Prostate gland (tissue), 2 donors: ENCODE measurements around the gene CPLX3. TPM values are rescaled to one million over a fixed set of nuclear protein-coding genes. Genes with fewer than 3 reads are reported as not detected.
A peak's percentile ranks its signal among the peaks of the same experiment; 100 is the strongest.

Experiments
- DNase-seq: peaks from one replicate; pipeline ENCODE4 v3.0.0-alpha.2; 2019; ENCODE audit warnings: low spot score
- H3K27ac ChIP-seq, 2 donors: fragments of 200-600 bp; sonication (generic); 2 replicates each; pipeline ENCODE4 v1.5.1; 2017 to 2019
- H3K27me3 ChIP-seq: fragments of 200-600 bp; sonication (generic); replicated peaks from 2 replicates; pipeline ENCODE4 v1.5.1; 2019; ENCODE audit not compliant: insufficient read depth
- H3K36me3 ChIP-seq, 2 donors: fragments of 200-600 bp; sonication (generic); 1 replicate in 1 of 2; 2 replicates in 1 of 2; pipeline versions ENCODE4 v1.5.1 to v1.8.1; 2017 to 2019
- H3K4me1 ChIP-seq: fragments of 200-600 bp; sonication (generic); replicated peaks from 2 replicates; pipeline ENCODE4 v1.5.1; 2019
- H3K4me3 ChIP-seq, 2 donors: fragments of 200-600 bp; sonication (generic); 2 replicates each; pipeline ENCODE4 v1.5.1; 2017 to 2019
- H3K9me3 ChIP-seq: fragments of 200-600 bp; sonication (generic); 2 replicates; pipeline ENCODE4 v1.5.1; 2017
- CTCF ChIP-seq, 4 experiments: fragments of 200-600 bp in 2 of 4; fragments of 450-650 bp in 2 of 4; sonication (generic) in 2 of 4; IDR thresholded peaks; 1 replicate in 3 of 4; 2 replicates in 1 of 4; pipeline ENCODE4 v1.5.1; 2016 to 2019; ENCODE audit warnings: antibody characterized with exemption in 4 of 4, mild to moderate bottlenecking in 2 of 4, moderate library complexity in 2 of 4
- POLR2A ChIP-seq: fragments of 450-650 bp; IDR thresholded peaks from one replicate; pipeline ENCODE4 v1.6.1; 2016; ENCODE audit warnings: antibody characterized with exemption, mild to moderate bottlenecking
- POLR2AphosphoS5 ChIP-seq: sonication (generic); formaldehyde crosslinking; IDR thresholded peaks from one replicate; pipeline ENCODE4 v1.6.1; 2017; ENCODE audit warnings: antibody characterized with exemption
- WGBS: methylation state at CpG from one replicate; pipeline ENCODE4 v1.1.5; 2018; 5-methylcytosine and 5-hydroxymethylcytosine counted together
- intact Hi-C: fragments of 100-400 bp; cut with DNase I; formaldehyde crosslinking; loops from one replicate; pipeline ENCODE4 v1.14.2; 2022
- total RNA-seq, 2 donors: library from RNA; depleted of rRNA; stranded (reverse); fragments of >200 nt; gene quantifications; one replicate each; pipeline ENCODE4 v1.1.0, GENCODE V29; 2016

Gene CPLX3
- total RNA-seq, 2 donors from 2014 or later, result 40.5 to 59.8 TPM

- TF ChIP-seq POLR2A (no peak), POLR2AphosphoS5 (no peak), CTCF (IDR thresholded peaks at IDR 0.05) (no peak)
- WGBS, result 88% methylated on average over 31 of the region's 31 CpGs
- DNase-seq, result no peak
- H3K9me3 ChIP-seq, result no peaks in the 10 kb centered on the region
- no peaks in the 10 kb centered on the region for H3K27me3 ChIP-seq
- H3K27ac ChIP-seq, result no peak overlapping the region
- intact Hi-C loops, result loop anchor here (5.0 kb wide), 2 partner anchors 57 to 68 kb away; partner anchors contain the start of genes CSK and FAM219B
- no peaks in the 10 kb centered on the region for H3K36me3 ChIP-seq
- H3K4me3 ChIP-seq, result no peak overlapping the region
- H3K4me1 ChIP-seq, result peaks cover 10% of the 10 kb centered on the region
Observed at GRCh38 chr15:74839526-74840395, 13.3 kb downstream of the CPLX3 start.

GRCh38 chr15:74840851-74841775, 14.7 kb downstream of the CPLX3 start:
- WGBS, result 86% methylated on average over 9 of the region's 9 CpGs
- no peak overlapping the region for H3K4me3 ChIP-seq
- intact Hi-C loops, result loop anchor here (5.0 kb wide), 2 partner anchors 59 to 66 kb away; partner anchors contain the start of genes CSK and FAM219B
- TF ChIP-seq POLR2A (no peak), POLR2AphosphoS5 (no peak), CTCF (IDR thresholded peaks at IDR 0.05) (no peak)
- no peaks in the 10 kb centered on the region for H3K36me3 ChIP-seq
- H3K9me3 ChIP-seq, result no peaks in the 10 kb centered on the region
- DNase-seq, result no peak
- no peaks in the 10 kb centered on the region for H3K27me3 ChIP-seq
- H3K27ac ChIP-seq, result no peak overlapping the region
- H3K4me1 ChIP-seq, result peaks cover 10% of the 10 kb centered on the region

GRCh38 chr15:74841891-74842373, 15.5 kb downstream of the CPLX3 start:
- WGBS, result 68% methylated on average over 14 of the region's 14 CpGs
- H3K27me3 ChIP-seq, result no peaks in the 10 kb centered on the region
- H3K36me3 ChIP-seq, result no peaks in the 10 kb centered on the region
- intact Hi-C loops, result loop anchor here (5.0 kb wide), 2 partner anchors 60 to 65 kb away; partner anchors contain the start of genes CSK and FAM219B
- peak overlapping the region; percentile 88 to 95 for H3K4me3 ChIP-seq
- no peaks in the 10 kb centered on the region for H3K9me3 ChIP-seq
- H3K4me1 ChIP-seq, result peaks cover 10% of the 10 kb centered on the region
- no peak for TF ChIP-seq POLR2AphosphoS5
- H3K27ac ChIP-seq, result no peak overlapping the region
- DNase-seq, result no peak

GRCh38 chr15:74842581-74843444, 16.4 kb downstream of the CPLX3 start, which contains the start of gene ULK3:
TSS of gene ULK3 (minus strand) at chr15:74843156. CDS start at chr15:74843105, 51 bp downstream.
- under 1% methylated on average over 31 of the region's 84 CpGs for WGBS
- H3K4me3 ChIP-seq, result peak within 1 kb of the TSS; percentile 88 to 95
- peaks cover 10% of the 10 kb centered on the region for H3K4me1 ChIP-seq
- no peaks in the 10 kb centered on the region for H3K9me3 ChIP-seq
- TF ChIP-seq POLR2A, result peak; percentile 38
- TF ChIP-seq CTCF (IDR thresholded peaks at IDR 0.05), result peak; percentile 65 to 94 (median 82)
- peak; percentile 72 for TF ChIP-seq POLR2AphosphoS5
- H3K27ac ChIP-seq, result peak within 1 kb of the TSS; percentile 89 to 94
- no peaks in the 10 kb centered on the region for H3K27me3 ChIP-seq
- intact Hi-C loops, result loop anchor here (5.0 kb wide), 2 partner anchors 61 to 64 kb away; partner anchors contain the start of genes CSK and FAM219B
- no peaks in the 10 kb centered on the region for H3K36me3 ChIP-seq
- DNase-seq, result peak; percentile 86
